Neutrophil (primary cell): ENCODE measurements around the gene RALGAPA2.
A peak's percentile ranks its signal among the peaks of the same experiment; 100 is the strongest.

Experiments
- H3K27ac ChIP-seq: fragments of 200-600 bp; sonication (generic); 2 replicates; pipeline ENCODE4 v1.5.1; 2016; ENCODE audit warnings: mild to moderate bottlenecking, moderate library complexity
- H3K27me3 ChIP-seq: fragments of 200-600 bp; sonication (generic); 2 replicates; pipeline ENCODE4 v1.6.0; 2016; ENCODE audit warnings: mild to moderate bottlenecking
- H3K36me3 ChIP-seq: fragments of 200-600 bp; sonication (generic); 2 replicates; pipeline ENCODE4 v1.5.1; 2017
- H3K4me1 ChIP-seq, 2 experiments: fragments of 200-600 bp in 1 of 2; sonication (generic) in 1 of 2; 1 replicate in 1 of 2; 2 replicates in 1 of 2; pipeline versions ENCODE4 v1.5.1 to v1.6.1; 2013 to 2016; ENCODE audit warnings: low read depth in 1 of 2, low read length in 1 of 2, mild to moderate bottlenecking in 1 of 2, moderate library complexity in 1 of 2; ENCODE audit not compliant: control insufficient read depth in 1 of 2, insufficient read depth in 1 of 2
- H3K4me3 ChIP-seq, 2 experiments: fragments of 200-600 bp in 1 of 2; sonication (generic) in 1 of 2; 1 replicate in 1 of 2; 2 replicates in 1 of 2; pipeline ENCODE4 v1.5.1; 2013 to 2016; ENCODE audit warnings: low read depth in 1 of 2, low read length in 1 of 2, mild to moderate bottlenecking in 1 of 2, moderate library complexity in 1 of 2
- H3K9me3 ChIP-seq: fragments of 200-600 bp; sonication (generic); 2 replicates; pipeline ENCODE4 v1.5.1; 2016
- CTCF ChIP-seq: fragments of 200-600 bp; sonication (generic); IDR thresholded peaks from 2 replicates; pipeline ENCODE4 v1.5.1; 2016; ENCODE audit warnings: antibody characterized with exemption

RALGAPA2 gene

GRCh38 chr20:20692587-20692986 is 19.9 kb downstream of the RALGAPA2 start:
- H3K27me3 ChIP-seq = no peaks in the 10 kb centered on the region
- H3K27ac ChIP-seq = peak overlapping the region; percentile 26
- peaks cover 27 to 30% of the 10 kb centered on the region in 2 experiments for H3K4me1 ChIP-seq
- no peak for TF ChIP-seq CTCF
- no peaks in the 10 kb centered on the region for H3K9me3 ChIP-seq
- no peaks in the 10 kb centered on the region for H3K36me3 ChIP-seq
- H3K4me3 ChIP-seq = no peak overlapping the region

GRCh38 chr20:20691477-20692235 is 20.8 kb downstream of the RALGAPA2 start:
- H3K4me3 ChIP-seq = no peak overlapping the region
- no peaks in the 10 kb centered on the region for H3K9me3 ChIP-seq
- no peak for TF ChIP-seq CTCF
- H3K27me3 ChIP-seq = no peaks in the 10 kb centered on the region
- H3K36me3 ChIP-seq = no peaks in the 10 kb centered on the region
- H3K27ac ChIP-seq = peak overlapping the region; percentile 64
- peaks cover 36% of the 10 kb centered on the region in 2 experiments for H3K4me1 ChIP-seq

GRCh38 chr20:20690676-20691476 is 21.6 kb downstream of the RALGAPA2 start:
- no peaks in the 10 kb centered on the region for H3K27me3 ChIP-seq
- no peak overlapping the region for H3K4me3 ChIP-seq
- no peaks in the 10 kb centered on the region for H3K36me3 ChIP-seq
- peak overlapping the region; percentile 64 for H3K27ac ChIP-seq
- TF ChIP-seq CTCF = no peak
- no peaks in the 10 kb centered on the region for H3K9me3 ChIP-seq
- H3K4me1 ChIP-seq = peaks cover 39 to 40% of the 10 kb centered on the region in 2 experiments

- H3K4me3 ChIP-seq = no peak overlapping the region
- peaks cover 72 to 76% of the 10 kb centered on the region in 2 experiments for H3K4me1 ChIP-seq
- no peaks in the 10 kb centered on the region for H3K36me3 ChIP-seq
- no peaks in the 10 kb centered on the region for H3K9me3 ChIP-seq
- no peak for TF ChIP-seq CTCF
- H3K27ac ChIP-seq = peak overlapping the region; percentile 37
- H3K27me3 ChIP-seq = no peaks in the 10 kb centered on the region
Observed at GRCh38 chr20:20687319-20687718, 25.1 kb downstream of the RALGAPA2 start.

GRCh38 chr20:20685635-20686034 is 26.8 kb downstream of the RALGAPA2 start:
- H3K27me3 ChIP-seq = no peaks in the 10 kb centered on the region
- peaks cover 75 to 80% of the 10 kb centered on the region in 2 experiments for H3K4me1 ChIP-seq
- TF ChIP-seq CTCF = no peak
- H3K36me3 ChIP-seq = no peaks in the 10 kb centered on the region
- no peak overlapping the region for H3K4me3 ChIP-seq
- H3K27ac ChIP-seq = peak overlapping the region; percentile 55
- no peaks in the 10 kb centered on the region for H3K9me3 ChIP-seq
